Esophagus muscularis mucosa (tissue), 3 donors: Measurements from ENCODE around the gene FIGNL2.

Source experiments
- CTCF ChIP-seq, 3 experiments: fragments of 200-600 bp in 2 of 3; fragments of 450-650 bp in 1 of 3; sonication (generic) in 2 of 3; IDR thresholded peaks; one replicate each; pipeline ENCODE4 v1.5.1; 2017 to 2019; ENCODE audit warnings: antibody characterized with exemption in 3 of 3, mild to moderate bottlenecking in 2 of 3, moderate library complexity in 1 of 3
- POLR2A ChIP-seq: fragments of 450-650 bp; IDR thresholded peaks from one replicate; pipeline ENCODE4 v1.6.1; 2017; ENCODE audit warnings: antibody characterized with exemption, moderate library complexity, mild to moderate bottlenecking, low read depth

- TF ChIP-seq CTCF (IDR thresholded peaks at IDR 0.05), result no peak
- TF ChIP-seq POLR2A, result no peak
Measured at GRCh38 chr12:51818086-51818485, 30.4 kb downstream of the FIGNL2 start.
